Smooth muscle cell (in vitro differentiated cells): Measurements from ENCODE around the gene TSSK6. TPM values are rescaled to one million over a fixed set of nuclear protein-coding genes. Genes with fewer than 3 reads are reported as not detected.

Experiments
- DNase-seq: peaks from one replicate; lab custom pipeline; 2025; ENCODE audit not compliant: unreplicated experiment; lab: John Stamatoyannopoulos, UW
- H2AFZ ChIP-seq: fragments of 200-600 bp; sonication (generic); 2 replicates; pipeline ENCODE4 v1.6.0; 2016; ENCODE audit warnings: antibody characterized with exemption, low read depth, mild to moderate bottlenecking
- H3F3A ChIP-seq: fragments of 200-600 bp; sonication (generic); 2 replicates; pipeline ENCODE4 v1.6.0; 2017; ENCODE audit warnings: antibody characterized with exemption, low read depth
- H3K27ac ChIP-seq: fragments of 200-600 bp; sonication (generic); 2 replicates; pipeline ENCODE4 v1.5.1; 2016; ENCODE audit warnings: low read depth, mild to moderate bottlenecking
- H3K27me3 ChIP-seq: fragments of 200-600 bp; sonication (generic); 2 replicates; pipeline ENCODE4 v1.6.1; 2016; ENCODE audit warnings: low read depth, mild to moderate bottlenecking
- H3K36me3 ChIP-seq: fragments of 200-600 bp; sonication (generic); 2 replicates; pipeline ENCODE4 v1.5.1; 2016; ENCODE audit warnings: low read depth
- H3K4me1 ChIP-seq: fragments of 200-600 bp; sonication (generic); 2 replicates; pipeline ENCODE4 v1.5.1; 2016; ENCODE audit warnings: low read depth
- H3K4me2 ChIP-seq: fragments of 200-600 bp; sonication (generic); 2 replicates; pipeline ENCODE4 v1.6.0; 2016; ENCODE audit warnings: mild to moderate bottlenecking
- H3K4me3 ChIP-seq: fragments of 200-600 bp; sonication (generic); 2 replicates; pipeline ENCODE4 v1.5.1; 2016; ENCODE audit warnings: mild to moderate bottlenecking
- H3K79me2 ChIP-seq: fragments of 200-600 bp; sonication (generic); 2 replicates; pipeline ENCODE4 v1.6.0; 2016; ENCODE audit warnings: low read depth, mild to moderate bottlenecking
- H3K9ac ChIP-seq: fragments of 200-600 bp; sonication (generic); 2 replicates; pipeline ENCODE4 v1.6.0; 2016; ENCODE audit warnings: low read depth
- H3K9me3 ChIP-seq: fragments of 200-600 bp; sonication (generic); replicated peaks from 2 replicates; pipeline ENCODE4 v1.5.1; 2016; ENCODE audit warnings: low read depth
- H4K20me1 ChIP-seq: fragments of 200-600 bp; sonication (generic); 2 replicates; pipeline ENCODE4 v1.6.0; 2016; ENCODE audit warnings: low read depth
- WGBS: methylation state at CpG from one replicate; pipeline ENCODE4 v1.1.7; 2016; ENCODE audit warnings: low lambda C conversion rate; 5-methylcytosine and 5-hydroxymethylcytosine counted together
- polyA plus RNA-seq: library from polyadenylated mRNA; unstranded; fragments of >200 nt; fragmentation: Nextera tagmentation; extraction: Ambion mirVana; gene quantifications from 2 replicates; pipeline ENCODE4 v1.2.1, GENCODE V29; 2016
- total RNA-seq: library from RNA; depleted of rRNA; stranded (reverse); fragments of >200 nt; gene quantifications from 2 replicates; pipeline ENCODE4 v1.2.3, GENCODE V29; 2014
- TF ChIP-seq, protein P1 (sequence below): fragments of 200-600 bp; sonication (generic); IDR thresholded peaks from 2 replicates; pipeline ENCODE4 v1.5.1; 2017; ENCODE audit warnings: borderline replicate concordance, mild to moderate bottlenecking, antibody characterized with exemption; ENCODE audit not compliant: insufficient read depth, poor library complexity, severe bottlenecking

The TSSK6 gene
- total and polyA plus RNA-seq, 2 experiments from 2014 or later, result 0.49 to 1.3 TPM

DNA sequence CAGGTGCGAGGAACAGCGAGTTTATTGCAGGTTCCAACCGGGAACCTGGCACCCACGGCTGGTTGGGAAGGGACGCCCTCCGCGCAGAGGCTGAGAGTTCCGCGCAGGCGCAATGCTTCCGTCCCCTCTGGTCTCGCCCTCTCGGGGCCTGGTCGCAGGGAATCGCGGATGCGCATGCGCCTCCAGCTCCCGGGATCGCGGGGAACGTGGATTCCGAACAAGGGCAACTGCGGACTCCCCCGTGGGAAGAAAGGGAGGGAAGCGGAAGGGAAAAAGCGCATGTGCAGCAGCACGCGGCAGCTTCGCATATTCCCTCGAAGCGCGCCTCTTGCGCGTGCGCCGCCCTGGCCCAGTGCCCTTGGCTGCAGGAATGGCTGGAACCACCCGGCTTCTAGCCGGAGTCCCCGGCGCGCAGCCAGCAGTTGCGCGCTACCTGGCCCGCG is 1.1 kb downstream of the TSSK6 start:
- Histone ChIP-seq H3K9me3 (no peaks in the 10 kb centered on the region), H2AFZ (no peak overlapping the region), H3K27ac (no peak overlapping the region), H4K20me1 (peaks cover 11% of the 10 kb centered on the region), H3K4me3 (no peak overlapping the region), H3F3A (no peaks in the 10 kb centered on the region), H3K79me2 (peaks cover 32% of the 10 kb centered on the region), H3K4me2 (no peak overlapping the region), H3K4me1 (peaks cover 9% of the 10 kb centered on the region), H3K9ac (no peak overlapping the region), H3K27me3 (no peaks in the 10 kb centered on the region), H3K36me3 (no peaks in the 10 kb centered on the region)
- no peak for DNase-seq
- TF ChIP-seq, protein P1, sequence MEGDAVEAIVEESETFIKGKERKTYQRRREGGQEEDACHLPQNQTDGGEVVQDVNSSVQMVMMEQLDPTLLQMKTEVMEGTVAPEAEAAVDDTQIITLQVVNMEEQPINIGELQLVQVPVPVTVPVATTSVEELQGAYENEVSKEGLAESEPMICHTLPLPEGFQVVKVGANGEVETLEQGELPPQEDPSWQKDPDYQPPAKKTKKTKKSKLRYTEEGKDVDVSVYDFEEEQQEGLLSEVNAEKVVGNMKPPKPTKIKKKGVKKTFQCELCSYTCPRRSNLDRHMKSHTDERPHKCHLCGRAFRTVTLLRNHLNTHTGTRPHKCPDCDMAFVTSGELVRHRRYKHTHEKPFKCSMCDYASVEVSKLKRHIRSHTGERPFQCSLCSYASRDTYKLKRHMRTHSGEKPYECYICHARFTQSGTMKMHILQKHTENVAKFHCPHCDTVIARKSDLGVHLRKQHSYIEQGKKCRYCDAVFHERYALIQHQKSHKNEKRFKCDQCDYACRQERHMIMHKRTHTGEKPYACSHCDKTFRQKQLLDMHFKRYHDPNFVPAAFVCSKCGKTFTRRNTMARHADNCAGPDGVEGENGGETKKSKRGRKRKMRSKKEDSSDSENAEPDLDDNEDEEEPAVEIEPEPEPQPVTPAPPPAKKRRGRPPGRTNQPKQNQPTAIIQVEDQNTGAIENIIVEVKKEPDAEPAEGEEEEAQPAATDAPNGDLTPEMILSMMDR, result no peak
- WGBS, result 97% methylated on average over 40 of the region's 46 CpGs

DNA sequence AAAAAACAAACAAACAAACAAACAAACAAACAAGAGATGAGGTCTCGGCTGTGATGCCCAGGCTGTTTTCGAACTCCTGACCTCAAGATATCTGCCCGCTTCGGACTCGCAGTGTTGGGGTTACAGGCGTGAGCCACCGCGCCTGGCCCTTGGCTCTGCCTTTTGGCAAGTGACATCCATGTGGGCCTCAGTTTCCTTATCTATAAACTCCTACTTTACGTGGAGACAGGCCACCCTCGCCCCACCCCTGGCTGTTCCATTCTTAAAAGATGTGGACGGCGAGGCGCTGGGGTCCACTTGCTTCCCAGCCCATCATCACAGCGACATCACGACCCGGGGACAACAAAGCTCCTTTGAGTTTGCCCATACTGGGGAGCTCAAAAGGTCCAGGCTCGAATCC is 1.7 kb downstream of the TSSK6 start:
- H3K4me3 ChIP-seq, result no peak overlapping the region
- H3K9me3 ChIP-seq, result no peaks in the 10 kb centered on the region
- H4K20me1 ChIP-seq, result peaks cover 6% of the 10 kb centered on the region
- peaks cover 26% of the 10 kb centered on the region for H3K79me2 ChIP-seq
- H3K4me1 ChIP-seq, result peaks cover 9% of the 10 kb centered on the region
- no peak overlapping the region for H3K9ac ChIP-seq
- H3K4me2 ChIP-seq, result no peak overlapping the region
- no peaks in the 10 kb centered on the region for H3F3A ChIP-seq
- DNase-seq, result no peak
- no peak overlapping the region for H2AFZ ChIP-seq
- H3K36me3 ChIP-seq, result no peaks in the 10 kb centered on the region
- no peak overlapping the region for H3K27ac ChIP-seq
- no peaks in the 10 kb centered on the region for H3K27me3 ChIP-seq
- 96% methylated on average over 17 of the region's 17 CpGs for WGBS
- TF ChIP-seq, protein P1, result no peak

DNA sequence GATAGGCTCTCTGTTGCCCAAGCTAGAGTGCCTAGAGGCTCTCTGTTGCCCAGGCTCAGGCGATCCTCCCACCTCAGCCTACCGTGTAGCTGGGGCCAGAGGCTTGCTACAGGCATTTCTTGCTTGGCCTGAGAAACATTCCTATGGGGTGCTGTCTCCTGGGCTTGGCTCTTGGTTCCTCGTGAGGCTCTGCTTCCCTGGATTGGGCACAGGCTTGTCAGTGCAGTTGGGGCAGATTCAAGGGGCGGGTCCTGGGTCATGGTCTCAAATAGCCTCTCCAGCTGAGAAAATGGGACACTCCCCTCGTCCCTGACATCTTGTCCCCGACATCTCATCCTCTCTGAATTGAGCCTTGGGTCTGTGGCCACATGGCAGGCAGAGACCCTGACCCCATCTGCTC is 4.9 kb downstream of the TSSK6 start:
- Histone ChIP-seq H3K4me3 (no peak overlapping the region), H3K9ac (no peak overlapping the region), H2AFZ (no peak overlapping the region), H3K4me1 (no peaks in the 10 kb centered on the region), H3K27me3 (no peaks in the 10 kb centered on the region), H4K20me1 (no peaks in the 10 kb centered on the region), H3K36me3 (no peaks in the 10 kb centered on the region), H3K79me2 (no peaks in the 10 kb centered on the region), H3K27ac (no peak overlapping the region), H3K4me2 (no peak overlapping the region), H3K9me3 (no peaks in the 10 kb centered on the region), H3F3A (no peaks in the 10 kb centered on the region)
- TF ChIP-seq, protein P1, result no peak
- 57% methylated on average over 6 of the region's 6 CpGs for WGBS
- no peak for DNase-seq

DNA sequence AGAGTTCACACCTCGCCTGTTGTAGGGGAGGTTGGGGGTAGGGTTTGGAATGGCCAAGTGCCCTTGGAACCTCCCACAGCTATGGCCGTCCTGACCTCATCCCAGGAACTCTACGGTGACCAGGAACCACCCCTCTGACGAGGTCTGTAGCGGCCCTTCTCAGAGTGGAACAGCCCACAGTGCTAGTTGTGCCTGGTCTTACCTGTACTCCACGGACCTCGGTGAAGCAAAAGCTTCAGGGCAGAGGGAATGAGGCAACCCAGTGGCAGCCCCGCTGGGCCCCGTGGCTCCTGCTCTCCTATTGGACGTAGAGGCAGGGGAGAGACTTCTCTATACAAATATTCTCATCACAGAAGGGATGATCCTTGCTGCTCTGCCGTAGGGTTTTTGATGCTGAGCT is 7.1 kb downstream of the TSSK6 start:
- Histone ChIP-seq H3K9ac (no peak overlapping the region), H3K27ac (no peak overlapping the region), H3F3A (no peaks in the 10 kb centered on the region), H2AFZ (no peak overlapping the region), H3K27me3 (no peaks in the 10 kb centered on the region), H3K79me2 (no peaks in the 10 kb centered on the region), H3K36me3 (no peaks in the 10 kb centered on the region), H3K4me2 (no peak overlapping the region), H3K4me1 (no peaks in the 10 kb centered on the region), H3K9me3 (no peaks in the 10 kb centered on the region), H3K4me3 (no peak overlapping the region), H4K20me1 (no peaks in the 10 kb centered on the region)
- no peak for DNase-seq
- TF ChIP-seq, protein P1, result no peak
- 93% methylated on average over 11 of the region's 11 CpGs for WGBS
